C4-2B (cell line): ENCODE results near the gene EIF4G2.

Source experiments
- ZFX ChIP-seq: fragments of 450-650 bp; IDR thresholded peaks from 2 replicates; pipeline ENCODE4 v1.6.1; 2017
- TF ChIP-seq, protein P1 (sequence below): fragments of 450-650 bp; conservative IDR thresholded peaks from 2 replicates; pipeline ENCODE4 v1.5.1; 2017; ENCODE audit warnings: mild to moderate bottlenecking

- TF ChIP-seq, protein P1, sequence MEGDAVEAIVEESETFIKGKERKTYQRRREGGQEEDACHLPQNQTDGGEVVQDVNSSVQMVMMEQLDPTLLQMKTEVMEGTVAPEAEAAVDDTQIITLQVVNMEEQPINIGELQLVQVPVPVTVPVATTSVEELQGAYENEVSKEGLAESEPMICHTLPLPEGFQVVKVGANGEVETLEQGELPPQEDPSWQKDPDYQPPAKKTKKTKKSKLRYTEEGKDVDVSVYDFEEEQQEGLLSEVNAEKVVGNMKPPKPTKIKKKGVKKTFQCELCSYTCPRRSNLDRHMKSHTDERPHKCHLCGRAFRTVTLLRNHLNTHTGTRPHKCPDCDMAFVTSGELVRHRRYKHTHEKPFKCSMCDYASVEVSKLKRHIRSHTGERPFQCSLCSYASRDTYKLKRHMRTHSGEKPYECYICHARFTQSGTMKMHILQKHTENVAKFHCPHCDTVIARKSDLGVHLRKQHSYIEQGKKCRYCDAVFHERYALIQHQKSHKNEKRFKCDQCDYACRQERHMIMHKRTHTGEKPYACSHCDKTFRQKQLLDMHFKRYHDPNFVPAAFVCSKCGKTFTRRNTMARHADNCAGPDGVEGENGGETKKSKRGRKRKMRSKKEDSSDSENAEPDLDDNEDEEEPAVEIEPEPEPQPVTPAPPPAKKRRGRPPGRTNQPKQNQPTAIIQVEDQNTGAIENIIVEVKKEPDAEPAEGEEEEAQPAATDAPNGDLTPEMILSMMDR = no peak
- TF ChIP-seq ZFX = no peak
These were observed 29.4 kb upstream of the EIF4G2 start for GRCh38 chr11:10838083-10838482.
